NT2/D1 (cell line): Measurements from ENCODE around the gene SIAH1.

Experiments used
- DNase-seq: peaks from one replicate; pipeline ENCODE4 v3.0.0-alpha.2; 2011; ENCODE audit warnings: low read depth, low spot score
- H3K27me3 ChIP-seq: 2 replicates; pipeline ENCODE4 v1.6.0; 2011; ENCODE audit warnings: mild to moderate bottlenecking; ENCODE audit not compliant: insufficient read length, insufficient read depth
- H3K36me3 ChIP-seq: 2 replicates; pipeline ENCODE4 v1.6.1; 2011; ENCODE audit warnings: mild to moderate bottlenecking, low read length, mixed read lengths; ENCODE audit not compliant: insufficient read depth, insufficient read length
- H3K4me1 ChIP-seq: 2 replicates; pipeline ENCODE4 v1.5.1; 2011; ENCODE audit not compliant: insufficient read depth, insufficient read length
- H3K4me3 ChIP-seq: 2 replicates; pipeline ENCODE4 v1.5.1; 2011; ENCODE audit warnings: low read depth; ENCODE audit not compliant: insufficient read length
- H3K9ac ChIP-seq: 2 replicates; pipeline ENCODE4 v1.6.0; 2011; ENCODE audit warnings: low read depth; ENCODE audit not compliant: insufficient read length
- H3K9me3 ChIP-seq: 2 replicates; pipeline ENCODE4 v1.5.1; 2011; ENCODE audit warnings: mild to moderate bottlenecking, low read length; ENCODE audit not compliant: insufficient read depth
- SUZ12 ChIP-seq: IDR thresholded peaks from 2 replicates; pipeline ENCODE4 v1.6.1; 2011; ENCODE audit not compliant: insufficient read length, insufficient read depth; ENCODE audit errors: extremely low read depth
- YY1 ChIP-seq: IDR thresholded peaks from 2 replicates; pipeline ENCODE4 v1.6.1; 2011; ENCODE audit not compliant: insufficient read length, insufficient read depth
- ZNF274 ChIP-seq: IDR thresholded peaks from 2 replicates; pipeline ENCODE4 v1.6.1; 2011; ENCODE audit warnings: mild to moderate bottlenecking, low read depth, low read length

Gene SIAH1

GRCh38 chr16:48385253-48386150 lies at the start of gene SIAH1:
Gene SIAH1, minus strand, starts transcription at chr16:48385413. Its CDS starts 22,985 bp downstream, at chr16:48362428.
- H3K4me3 ChIP-seq, result peak within 1 kb of the TSS; percentile 83
- H3K36me3 ChIP-seq, result peaks cover 5% of the 10 kb centered on the region
- peak within 1 kb of the TSS; percentile 94 for H3K9ac ChIP-seq
- TF ChIP-seq YY1 (no peak), SUZ12 (no peak), ZNF274 (no peak)
- no peaks in the 10 kb centered on the region for H3K27me3 ChIP-seq
- H3K4me1 ChIP-seq, result peaks cover 2% of the 10 kb centered on the region
- H3K9me3 ChIP-seq, result no peaks in the 10 kb centered on the region
- DNase-seq, result peak; percentile 72

GRCh38 chr16:48434653-48435317 lies 49.6 kb upstream of the SIAH1 start:
- no peaks in the 10 kb centered on the region for H3K9me3 ChIP-seq
- TF ChIP-seq ZNF274 (no peak), YY1 (no peak), SUZ12 (no peak)
- H3K36me3 ChIP-seq, result no peaks in the 10 kb centered on the region
- no peak for DNase-seq
- H3K27me3 ChIP-seq, result no peaks in the 10 kb centered on the region
- H3K4me3 ChIP-seq, result no peak overlapping the region
- peaks cover 3% of the 10 kb centered on the region for H3K4me1 ChIP-seq
- H3K9ac ChIP-seq, result no peak overlapping the region

GRCh38 chr16:48433850-48434530 lies 48.8 kb upstream of the SIAH1 start:
- DNase-seq, result no peak
- H3K36me3 ChIP-seq, result no peaks in the 10 kb centered on the region
- no peak overlapping the region for H3K9ac ChIP-seq

GRCh38 chr16:48433116-48433849 lies 48.1 kb upstream of the SIAH1 start:
- Histone ChIP-seq H3K9me3 (no peaks in the 10 kb centered on the region), H3K4me1 (peaks cover 3% of the 10 kb centered on the region), H3K36me3 (no peaks in the 10 kb centered on the region), H3K27me3 (no peaks in the 10 kb centered on the region), H3K4me3 (no peak overlapping the region), H3K9ac (no peak overlapping the region)
- DNase-seq, result no peak
- TF ChIP-seq SUZ12 (no peak), YY1 (no peak), ZNF274 (no peak)

More at GRCh38 chr16:48433850-48434530, 48.8 kb upstream of the SIAH1 start:
- H3K9me3 ChIP-seq, result no peaks in the 10 kb centered on the region
- peaks cover 3% of the 10 kb centered on the region for H3K4me1 ChIP-seq
- no peak overlapping the region for H3K4me3 ChIP-seq
- no peaks in the 10 kb centered on the region for H3K27me3 ChIP-seq
- TF ChIP-seq SUZ12, result no peak
- no peak for TF ChIP-seq YY1
- no peak for TF ChIP-seq ZNF274

- no peaks in the 10 kb centered on the region for H3K36me3 ChIP-seq
- H3K9me3 ChIP-seq, result no peaks in the 10 kb centered on the region
- H3K27me3 ChIP-seq, result no peaks in the 10 kb centered on the region
- H3K4me1 ChIP-seq, result peaks cover 3% of the 10 kb centered on the region
- DNase-seq, result peak; percentile 39
- H3K4me3 ChIP-seq, result no peak overlapping the region
- H3K9ac ChIP-seq, result no peak overlapping the region
- no peak for TF ChIP-seq ZNF274
- TF ChIP-seq SUZ12, result no peak
- no peak for TF ChIP-seq YY1
Measured at GRCh38 chr16:48432136-48432535, 46.9 kb upstream of the SIAH1 start.

GRCh38 chr16:48430890-48431289 lies 45.7 kb upstream of the SIAH1 start:
- TF ChIP-seq ZNF274 (no peak), SUZ12 (no peak), YY1 (no peak)
- no peak overlapping the region for H3K9ac ChIP-seq
- no peak overlapping the region for H3K4me3 ChIP-seq
- no peaks in the 10 kb centered on the region for H3K36me3 ChIP-seq
- no peaks in the 10 kb centered on the region for H3K27me3 ChIP-seq
- H3K4me1 ChIP-seq, result peaks cover 3% of the 10 kb centered on the region
- DNase-seq, result no peak
- H3K9me3 ChIP-seq, result no peaks in the 10 kb centered on the region
